Right lobe of liver (tissue), 6 donors: ENCODE data around the gene HIPK1. TPM values are rescaled to one million over a fixed set of nuclear protein-coding genes. Genes with fewer than 3 reads are reported as not detected.

Experiments
- ATAC-seq, 4 donors: fragments of 200-7000 bp; cut with Tn5 transposase; one replicate each; pipeline ENCODE4 v1.9.1; 2020; ENCODE audit warnings: mild to moderate bottlenecking in 4 of 4, moderate library complexity in 4 of 4
- DNase-seq, 3 donors: peaks; one replicate each; pipeline ENCODE4 v3.0.0-alpha.2; 2020
- H3K27ac ChIP-seq, 3 donors: fragments of 200-600 bp; one replicate each; pipeline ENCODE4 v1.8.0; 2022
- H3K27me3 ChIP-seq, 2 donors: fragments of 200-600 bp; one replicate each; pipeline ENCODE4 v1.8.0; 2022
- H3K36me3 ChIP-seq, 4 donors: fragments of 200-600 bp; sonication (generic) in 1 of 4; one replicate each; pipeline versions ENCODE4 v1.5.1 to v1.8.0; 2017 to 2022; ENCODE audit warnings: control low read depth in 1 of 4
- H3K4me1 ChIP-seq, 4 donors: fragments of 200-600 bp; sonication (generic) in 1 of 4; one replicate each; pipeline versions ENCODE4 v1.5.1 to v1.8.0; 2017 to 2022; ENCODE audit warnings: control low read depth in 1 of 4
- H3K4me3 ChIP-seq, 3 donors: fragments of 200-600 bp; one replicate each; pipeline ENCODE4 v1.8.0; 2022
- H3K9me3 ChIP-seq, 4 donors: fragments of 200-600 bp; sonication (generic) in 1 of 4; one replicate each; pipeline versions ENCODE4 v1.5.1 to v1.8.0; 2017 to 2022; ENCODE audit warnings: control low read depth in 1 of 4
- CTCF ChIP-seq, 4 donors: fragments of 200-600 bp in 3 of 4; fragments of 450-650 bp in 1 of 4; IDR thresholded peaks; one replicate each; pipeline versions ENCODE4 v1.5.1 to v1.8.0; 2016 to 2022; ENCODE audit warnings: antibody characterized with exemption in 4 of 4, mild to moderate bottlenecking in 2 of 4
- POLR2A ChIP-seq: fragments of 450-650 bp; IDR thresholded peaks from one replicate; pipeline ENCODE4 v1.6.1; 2017; ENCODE audit warnings: antibody characterized with exemption, mild to moderate bottlenecking
- WGBS: methylation state at CpG from one replicate; pipeline ENCODE4 v1.1.6; 2018; ENCODE audit warnings: low coverage, low lambda C conversion rate; ENCODE audit not compliant: insufficient coverage; ENCODE audit errors: missing lambda C conversion rate; 5-methylcytosine and 5-hydroxymethylcytosine counted together
- intact Hi-C, 2 donors: fragments of 100-400 bp; cut with DNase I; formaldehyde crosslinking; loops; one replicate each; pipeline versions ENCODE4 v1.11.2 to v1.14.1; 2022
- total RNA-seq, 6 experiments: library from RNA; depleted of rRNA in 2 of 6; stranded (reverse); fragments of >200 nt in 2 of 6; fragmentation: NEBNext Ultra II Directional in 3 of 6; extraction: Animal tissue kit (Norgen Biotek cat#: 25700) in 3 of 6; gene quantifications; one replicate each; pipeline versions ENCODE4 v1.1.0 to v1.2.4, GENCODE V29; 2016 to 2023
- donor health status: DM: no; HTN: yes; CAD: no.
- donor health status: DM: no; HTN: no; CAD: no.
- donor health status: DM: no; HTN: no; CAD: no.
- donor health status: DM: no; HTN: yes; CAD: no.
- donor health status: DM: no; HTN: yes; CAD: no.

The HIPK1 gene
- total RNA-seq, 6 experiments from 2014 or later: 19.0 to 29.6 (median 23.5) TPM

DNA sequence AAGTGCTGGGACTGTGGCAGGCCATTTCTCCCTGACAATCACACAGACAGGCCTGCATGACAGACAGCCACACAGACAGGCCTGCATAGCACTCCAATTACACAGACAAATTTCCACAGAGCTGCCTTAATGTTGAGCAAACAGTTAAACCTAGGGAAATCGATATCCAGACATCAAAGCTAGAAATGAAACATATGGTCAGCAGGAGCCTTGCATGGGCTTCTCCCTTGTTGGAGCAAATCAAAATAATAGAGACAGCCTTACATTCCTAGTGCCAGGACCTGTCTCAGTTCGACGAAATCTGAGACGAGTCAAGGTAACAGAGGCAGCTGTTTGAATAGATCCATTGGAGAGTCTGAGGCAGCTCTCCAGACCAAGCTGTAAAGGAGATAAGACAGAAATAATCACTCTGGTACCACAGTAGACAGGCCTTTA lies 92.6 kb downstream of the HIPK1 start:
- Histone ChIP-seq H3K9me3 (no peaks in the 10 kb centered on the region), H3K27me3 (no peaks in the 10 kb centered on the region), H3K4me1 (no peaks in the 10 kb centered on the region), H3K27ac (no peak overlapping the region), H3K36me3 (no peaks in the 10 kb centered on the region), H3K4me3 (no peak overlapping the region)
- 60% methylated on average over 4 of the region's 4 CpGs for WGBS
- ATAC-seq (no peak), DNase-seq (no peak)
- TF ChIP-seq CTCF (IDR thresholded peaks at IDR 0.05): no peak
- TF ChIP-seq POLR2A: no peak
- intact Hi-C loops: no loop called here

DNA sequence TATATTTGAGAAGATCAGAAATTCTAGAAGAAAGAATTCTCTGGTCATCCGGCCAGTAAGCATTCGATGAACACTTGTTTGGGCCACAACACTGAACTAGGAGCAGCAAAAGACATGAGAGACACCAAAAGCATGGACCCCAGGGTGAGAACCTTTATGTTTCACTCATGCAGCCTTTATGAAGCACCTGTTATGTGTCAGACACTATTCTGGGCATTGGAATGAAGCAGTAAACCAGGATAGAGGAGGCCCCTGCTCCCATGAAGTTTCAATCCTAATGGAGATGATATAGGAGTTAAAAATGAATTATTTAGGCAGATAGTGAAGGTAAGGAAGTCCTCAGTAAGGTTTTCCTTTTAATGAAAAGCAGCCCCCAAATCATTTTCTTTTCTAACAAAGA lies 93.8 kb downstream of the HIPK1 start:
- no peaks in the 10 kb centered on the region for H3K27me3 ChIP-seq
- ATAC-seq (no peak), DNase-seq (no peak)
- intact Hi-C loops: no loop called here
- no peaks in the 10 kb centered on the region for H3K36me3 ChIP-seq
- no peak overlapping the region for H3K4me3 ChIP-seq
- WGBS: 100% methylated on average over 2 of the region's 2 CpGs
- no peaks in the 10 kb centered on the region for H3K9me3 ChIP-seq
- H3K27ac ChIP-seq: no peak overlapping the region
- TF ChIP-seq CTCF (IDR thresholded peaks at IDR 0.05): no peak
- TF ChIP-seq POLR2A: no peak
- H3K4me1 ChIP-seq: no peaks in the 10 kb centered on the region

DNA sequence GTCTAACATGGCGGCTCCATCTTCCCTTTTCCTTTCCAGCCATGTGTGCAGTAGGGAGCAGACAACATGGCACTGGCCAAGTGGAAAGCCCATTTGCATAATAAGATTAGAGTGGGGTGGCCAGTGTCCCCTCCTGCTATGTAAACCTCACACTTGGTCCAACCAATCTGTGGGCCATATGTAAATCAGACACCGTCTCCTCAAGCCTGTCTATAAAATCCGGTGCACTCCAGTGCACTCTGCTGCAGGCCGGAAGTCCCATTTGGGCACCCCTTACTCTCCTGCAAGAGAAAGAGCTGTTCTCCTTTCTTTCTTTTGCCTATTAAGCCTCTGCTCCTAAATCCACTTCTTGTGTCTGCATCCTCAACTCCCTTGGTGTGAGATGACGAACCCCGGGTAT lies 94.3 kb downstream of the HIPK1 start:
- H3K4me1 ChIP-seq: no peaks in the 10 kb centered on the region
- intact Hi-C loops: no loop called here
- no peaks in the 10 kb centered on the region for H3K9me3 ChIP-seq
- H3K27me3 ChIP-seq: no peaks in the 10 kb centered on the region
- ATAC-seq (no peak), DNase-seq (no peak)
- H3K36me3 ChIP-seq: no peaks in the 10 kb centered on the region
- no peak overlapping the region for H3K4me3 ChIP-seq
- no peak overlapping the region for H3K27ac ChIP-seq
- WGBS: 66% methylated on average over 5 of the region's 6 CpGs
- TF ChIP-seq POLR2A (no peak), CTCF (IDR thresholded peaks at IDR 0.05) (no peak)

GRCh38 chr1:114024049-114024448 lies 94.9 kb downstream of the HIPK1 start:
- Histone ChIP-seq H3K27ac (no peak overlapping the region), H3K27me3 (no peaks in the 10 kb centered on the region), H3K4me1 (no peaks in the 10 kb centered on the region), H3K4me3 (no peak overlapping the region), H3K36me3 (no peaks in the 10 kb centered on the region), H3K9me3 (no peaks in the 10 kb centered on the region)
- 83% methylated on average over 1 of the region's 6 CpGs for WGBS
- DNase-seq: no peak
- intact Hi-C loops: no loop called here
- ATAC-seq: no peak
- TF ChIP-seq POLR2A: no peak
- TF ChIP-seq CTCF (IDR thresholded peaks at IDR 0.05): no peak
